ENCODE results near the gene KANSL1. TPM values are rescaled to one million over a fixed set of nuclear protein-coding genes. Genes with fewer than 3 reads are reported as not detected.

KANSL1 gene
- total RNA-seq, 1 donor from 2014 or later: 121 TPM

DNA sequence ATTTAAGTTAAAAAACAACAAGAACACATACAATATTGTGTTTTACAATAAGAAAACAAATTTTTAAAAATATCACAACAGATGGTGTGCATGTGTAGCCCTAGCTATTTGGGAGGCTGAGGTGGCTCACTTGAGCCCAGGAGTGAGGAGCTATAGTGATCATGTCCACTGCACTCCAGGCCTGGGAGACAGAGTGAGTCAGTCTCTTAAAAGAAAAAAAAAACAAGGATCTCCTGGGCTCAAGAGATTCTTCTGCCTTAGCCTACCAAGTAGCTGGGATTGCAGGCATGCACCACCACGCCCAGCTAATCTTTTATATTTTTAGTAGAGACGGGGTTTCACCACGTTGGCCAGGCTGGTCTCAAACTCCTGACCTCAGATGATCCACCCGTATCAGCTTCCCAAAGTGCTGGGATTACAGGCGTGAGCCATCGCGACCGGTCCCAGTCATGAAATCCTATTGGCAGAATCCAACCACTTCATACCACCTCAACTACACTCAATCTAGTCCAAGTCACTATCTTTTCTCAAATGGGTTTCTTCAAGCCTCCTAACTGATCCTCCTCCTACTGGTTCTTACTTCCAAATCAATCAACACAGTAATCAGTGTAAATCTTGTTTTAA, 139.2 kb downstream of the KANSL1 start:
- H3K4me1 Mint-ChIP-seq: peaks cover 6% of the 10 kb centered on the region

GRCh38 chr17:46049656-46050055, 143.6 kb downstream of the KANSL1 start:
- Mint-ChIP-seq H3K27ac (ENCODE audit: unreplicated experiment) (peak overlapping the region; percentile 53), H3K27me3 (ENCODE audit: low read depth) (no peaks in the 10 kb centered on the region), H3K9me3 (no peaks in the 10 kb centered on the region), H3K4me1 (peaks cover 13% of the 10 kb centered on the region), H3K4me3 (no peak overlapping the region), H3K36me3 (ENCODE audit: low read depth) (peaks cover 21% of the 10 kb centered on the region)
- TF ChIP-seq, protein P1, sequence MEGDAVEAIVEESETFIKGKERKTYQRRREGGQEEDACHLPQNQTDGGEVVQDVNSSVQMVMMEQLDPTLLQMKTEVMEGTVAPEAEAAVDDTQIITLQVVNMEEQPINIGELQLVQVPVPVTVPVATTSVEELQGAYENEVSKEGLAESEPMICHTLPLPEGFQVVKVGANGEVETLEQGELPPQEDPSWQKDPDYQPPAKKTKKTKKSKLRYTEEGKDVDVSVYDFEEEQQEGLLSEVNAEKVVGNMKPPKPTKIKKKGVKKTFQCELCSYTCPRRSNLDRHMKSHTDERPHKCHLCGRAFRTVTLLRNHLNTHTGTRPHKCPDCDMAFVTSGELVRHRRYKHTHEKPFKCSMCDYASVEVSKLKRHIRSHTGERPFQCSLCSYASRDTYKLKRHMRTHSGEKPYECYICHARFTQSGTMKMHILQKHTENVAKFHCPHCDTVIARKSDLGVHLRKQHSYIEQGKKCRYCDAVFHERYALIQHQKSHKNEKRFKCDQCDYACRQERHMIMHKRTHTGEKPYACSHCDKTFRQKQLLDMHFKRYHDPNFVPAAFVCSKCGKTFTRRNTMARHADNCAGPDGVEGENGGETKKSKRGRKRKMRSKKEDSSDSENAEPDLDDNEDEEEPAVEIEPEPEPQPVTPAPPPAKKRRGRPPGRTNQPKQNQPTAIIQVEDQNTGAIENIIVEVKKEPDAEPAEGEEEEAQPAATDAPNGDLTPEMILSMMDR (conservative IDR thresholded peaks at IDR 0.05): no peak
- no peak for DNase-seq (ENCODE audit: low read depth, low spot score)

More for the DNA sequence above, 139.2 kb downstream of the KANSL1 start:
- no peaks in the 10 kb centered on the region for H3K9me3 Mint-ChIP-seq
- no peak overlapping the region for H3K27ac Mint-ChIP-seq (ENCODE audit: unreplicated experiment)
- TF ChIP-seq, protein P1 (conservative IDR thresholded peaks at IDR 0.05): no peak
- peaks cover 20% of the 10 kb centered on the region for H3K36me3 Mint-ChIP-seq (ENCODE audit: low read depth)
- no peak for DNase-seq (ENCODE audit: low read depth, low spot score)
- no peak overlapping the region for H3K4me3 Mint-ChIP-seq
- no peaks in the 10 kb centered on the region for H3K27me3 Mint-ChIP-seq (ENCODE audit: low read depth)

GRCh38 chr17:46047856-46048255, 145.4 kb downstream of the KANSL1 start:
- Mint-ChIP-seq H3K9me3 (no peaks in the 10 kb centered on the region), H3K27me3 (ENCODE audit: low read depth) (no peaks in the 10 kb centered on the region), H3K4me3 (no peak overlapping the region), H3K4me1 (peaks cover 29% of the 10 kb centered on the region), H3K36me3 (ENCODE audit: low read depth) (peaks cover 13% of the 10 kb centered on the region), H3K27ac (ENCODE audit: unreplicated experiment) (no peak overlapping the region)
- DNase-seq (ENCODE audit: low read depth, low spot score): no peak
- TF ChIP-seq, protein P1 (conservative IDR thresholded peaks at IDR 0.05): no peak

DNA sequence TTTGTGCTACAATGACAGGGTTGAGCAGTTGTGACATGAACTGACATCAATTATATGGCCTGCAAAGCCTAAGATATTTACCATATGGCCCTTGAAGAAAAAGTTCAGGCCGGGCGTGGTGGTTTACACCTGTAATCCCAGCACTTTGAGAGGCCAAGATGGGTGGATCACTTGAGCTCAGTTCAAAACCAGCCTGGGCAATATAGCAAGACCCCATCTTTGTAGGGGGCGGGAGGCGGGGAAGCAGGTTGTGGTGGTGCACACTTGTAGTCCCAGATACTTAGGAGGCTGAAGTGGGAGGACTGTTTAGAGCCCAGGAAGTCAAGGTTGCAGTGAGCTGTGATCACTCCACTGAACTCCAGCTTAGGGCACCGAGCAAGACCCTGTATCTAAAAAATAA, 145.8 kb downstream of the KANSL1 start:
- H3K27me3 Mint-ChIP-seq (ENCODE audit: low read depth): no peaks in the 10 kb centered on the region
- H3K4me1 Mint-ChIP-seq: peaks cover 30% of the 10 kb centered on the region
- H3K9me3 Mint-ChIP-seq: no peaks in the 10 kb centered on the region
- no peak for DNase-seq (ENCODE audit: low read depth, low spot score)
- TF ChIP-seq, protein P1 (conservative IDR thresholded peaks at IDR 0.05): no peak
- no peak overlapping the region for H3K27ac Mint-ChIP-seq (ENCODE audit: unreplicated experiment)
- H3K36me3 Mint-ChIP-seq (ENCODE audit: low read depth): peaks cover 13% of the 10 kb centered on the region
- no peak overlapping the region for H3K4me3 Mint-ChIP-seq

GRCh38 chr17:46046957-46047356, 146.3 kb downstream of the KANSL1 start:
- no peak for DNase-seq (ENCODE audit: low read depth, low spot score)
- H3K4me3 Mint-ChIP-seq: no peak overlapping the region
- H3K27me3 Mint-ChIP-seq (ENCODE audit: low read depth): no peaks in the 10 kb centered on the region
- H3K9me3 Mint-ChIP-seq: no peaks in the 10 kb centered on the region
- peaks cover 30% of the 10 kb centered on the region for H3K4me1 Mint-ChIP-seq
- TF ChIP-seq, protein P1 (conservative IDR thresholded peaks at IDR 0.05): peak; percentile 17
- H3K27ac Mint-ChIP-seq (ENCODE audit: unreplicated experiment): no peak overlapping the region
- H3K36me3 Mint-ChIP-seq (ENCODE audit: low read depth): peaks cover 10% of the 10 kb centered on the region

All from neural crest cell (in vitro differentiated cells).